ENCODE results near the gene MEGF11.

DNA sequence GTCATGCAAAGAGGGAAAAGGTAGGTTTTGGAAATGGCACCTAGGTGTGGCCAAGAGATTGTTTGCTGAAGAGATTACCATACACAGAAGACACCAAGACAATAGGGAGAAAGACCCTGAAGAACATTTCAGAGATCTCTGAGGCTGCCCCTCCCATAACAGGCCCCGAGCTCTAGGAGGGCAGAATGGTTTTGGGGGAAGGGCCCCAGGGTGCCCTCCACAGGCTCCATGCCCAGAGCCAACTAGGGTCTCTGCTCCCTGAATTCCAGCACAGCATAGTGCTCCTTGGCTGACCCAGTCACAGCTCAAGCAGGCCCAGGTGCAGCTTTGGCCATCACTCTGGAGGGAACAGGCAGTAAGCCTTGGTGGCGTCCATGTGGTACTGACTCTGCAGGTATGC is 220.4 kb downstream of the MEGF11 start:
- TF ChIP-seq, protein P1, sequence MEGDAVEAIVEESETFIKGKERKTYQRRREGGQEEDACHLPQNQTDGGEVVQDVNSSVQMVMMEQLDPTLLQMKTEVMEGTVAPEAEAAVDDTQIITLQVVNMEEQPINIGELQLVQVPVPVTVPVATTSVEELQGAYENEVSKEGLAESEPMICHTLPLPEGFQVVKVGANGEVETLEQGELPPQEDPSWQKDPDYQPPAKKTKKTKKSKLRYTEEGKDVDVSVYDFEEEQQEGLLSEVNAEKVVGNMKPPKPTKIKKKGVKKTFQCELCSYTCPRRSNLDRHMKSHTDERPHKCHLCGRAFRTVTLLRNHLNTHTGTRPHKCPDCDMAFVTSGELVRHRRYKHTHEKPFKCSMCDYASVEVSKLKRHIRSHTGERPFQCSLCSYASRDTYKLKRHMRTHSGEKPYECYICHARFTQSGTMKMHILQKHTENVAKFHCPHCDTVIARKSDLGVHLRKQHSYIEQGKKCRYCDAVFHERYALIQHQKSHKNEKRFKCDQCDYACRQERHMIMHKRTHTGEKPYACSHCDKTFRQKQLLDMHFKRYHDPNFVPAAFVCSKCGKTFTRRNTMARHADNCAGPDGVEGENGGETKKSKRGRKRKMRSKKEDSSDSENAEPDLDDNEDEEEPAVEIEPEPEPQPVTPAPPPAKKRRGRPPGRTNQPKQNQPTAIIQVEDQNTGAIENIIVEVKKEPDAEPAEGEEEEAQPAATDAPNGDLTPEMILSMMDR (IDR thresholded peaks at IDR 0.05; ENCODE audit: insufficient read depth, low read length, poor library complexity, severe bottlenecking), result no peak
- TF ChIP-seq EZH2phosphoT487 (conservative IDR thresholded peaks at IDR 0.05; ENCODE audit: low read length), result no peak
